Measurements from ENCODE around the gene PSME3.
"Not testable (repeated sequence)": the region's sequence is repeated elsewhere in the genome, so short reads cannot be mapped to it uniquely, and the experiment has no call there.

The PSME3 gene

DNA sequence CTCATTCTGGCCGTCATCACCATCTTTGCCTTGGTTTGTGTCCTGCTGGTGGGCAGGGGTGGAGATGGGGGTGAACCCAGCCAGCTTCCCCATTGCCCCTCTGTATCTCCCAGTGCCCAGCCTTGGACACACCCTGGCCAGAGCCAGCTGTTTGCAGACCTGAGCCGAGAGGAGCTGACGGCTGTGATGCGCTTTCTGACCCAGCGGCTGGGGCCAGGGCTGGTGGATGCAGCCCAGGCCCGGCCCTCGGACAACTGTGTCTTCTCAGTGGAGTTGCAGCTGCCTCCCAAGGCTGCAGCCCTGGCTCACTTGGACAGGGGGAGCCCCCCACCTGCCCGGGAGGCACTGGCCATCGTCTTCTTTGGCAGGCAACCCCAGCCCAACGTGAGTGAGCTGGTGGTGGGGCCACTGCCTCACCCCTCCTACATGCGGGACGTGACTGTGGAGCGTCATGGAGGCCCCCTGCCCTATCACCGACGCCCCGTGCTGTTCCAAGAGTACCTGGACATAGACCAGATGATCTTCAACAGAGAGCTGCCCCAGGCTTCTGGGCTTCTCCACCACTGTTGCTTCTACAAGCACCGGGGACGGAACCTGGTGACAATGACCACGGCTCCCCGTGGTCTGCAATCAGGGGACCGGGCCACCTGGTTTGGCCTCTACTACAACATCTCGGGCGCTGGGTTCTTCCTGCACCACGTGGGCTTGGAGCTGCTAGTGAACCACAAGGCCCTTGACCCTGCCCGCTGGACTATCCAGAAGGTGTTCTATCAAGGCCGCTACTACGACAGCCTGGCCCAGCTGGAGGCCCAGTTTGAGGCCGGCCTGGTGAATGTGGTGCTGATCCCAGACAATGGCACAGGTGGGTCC is 18.4 kb downstream of the PSME3 start:
- DNase-seq, result not testable (repeated sequence)

- DNase-seq, result no peak
Observed at GRCh38 chr17:42852351-42852750, 19.2 kb downstream of the PSME3 start.

- DNase-seq, result peak; percentile 51 to 54
Observed at GRCh38 chr17:42853004-42853403, 19.8 kb downstream of the PSME3 start.

GRCh38 chr17:42853597-42853967 is 20.4 kb downstream of the PSME3 start:
- no peak for DNase-seq

DNA sequence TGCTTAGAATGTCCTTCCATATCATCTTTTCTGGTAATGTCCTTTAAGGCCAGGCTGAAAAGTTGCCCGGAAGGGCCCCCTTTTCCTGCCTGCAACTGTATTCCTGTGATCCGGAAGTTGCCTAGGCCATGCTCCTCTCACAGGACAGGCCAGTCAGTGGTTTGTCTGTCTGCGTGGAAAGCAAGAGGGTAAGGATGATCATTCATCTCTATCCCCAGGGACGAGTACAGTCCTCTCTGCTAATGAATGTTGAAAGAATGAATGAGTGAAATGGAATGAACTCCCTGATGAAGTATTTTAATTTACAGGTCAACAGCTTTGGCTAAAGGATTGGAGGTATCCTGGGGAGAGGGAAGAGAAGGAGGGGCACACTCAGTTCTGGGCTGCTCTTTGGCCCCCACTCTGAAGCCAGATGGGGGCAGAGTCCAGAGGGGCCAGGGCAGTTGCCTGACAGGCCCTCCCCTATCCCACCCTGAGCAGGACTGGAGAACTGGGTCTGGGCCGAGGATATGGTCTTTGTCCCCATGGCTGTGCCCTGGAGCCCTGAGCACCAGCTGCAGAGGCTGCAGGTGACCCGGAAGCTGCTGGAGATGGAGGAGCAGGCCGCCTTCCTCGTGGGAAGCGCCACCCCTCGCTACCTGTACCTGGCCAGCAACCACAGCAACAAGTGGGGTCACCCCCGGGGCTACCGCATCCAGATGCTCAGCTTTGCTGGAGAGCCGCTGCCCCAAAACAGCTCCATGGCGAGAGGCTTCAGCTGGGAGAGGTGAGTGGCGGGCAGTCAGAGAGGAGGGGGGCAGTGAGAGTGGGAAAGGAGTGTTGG is 21.0 kb downstream of the PSME3 start:
- no peak for DNase-seq

DNA sequence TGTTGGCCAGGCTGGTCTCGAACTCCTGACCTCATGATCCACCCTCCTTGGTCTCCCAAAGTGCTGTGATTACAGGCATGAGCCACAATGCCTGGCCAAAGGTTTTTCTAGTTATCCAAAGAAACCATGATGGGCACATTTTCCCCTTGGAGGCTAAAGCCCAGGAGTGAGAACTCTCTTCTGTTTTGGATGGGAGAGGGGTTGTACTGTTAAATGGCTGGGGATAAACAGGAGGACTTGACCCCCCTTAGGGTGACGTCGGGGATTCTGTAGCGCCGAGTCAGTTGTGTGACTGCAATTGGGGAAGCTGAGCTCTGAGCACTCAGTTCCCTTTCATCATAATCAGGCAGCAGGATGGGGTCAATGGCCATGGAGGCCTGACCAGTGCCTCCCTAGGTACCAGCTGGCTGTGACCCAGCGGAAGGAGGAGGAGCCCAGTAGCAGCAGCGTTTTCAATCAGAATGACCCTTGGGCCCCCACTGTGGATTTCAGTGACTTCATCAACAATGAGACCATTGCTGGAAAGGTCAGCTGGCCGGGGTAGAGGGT is 21.9 kb downstream of the PSME3 start:
- DNase-seq, result peak; percentile 54 to 64

- not testable (repeated sequence) for DNase-seq
Observed at GRCh38 chr17:42856093-42856492, 22.9 kb downstream of the PSME3 start.

DNA sequence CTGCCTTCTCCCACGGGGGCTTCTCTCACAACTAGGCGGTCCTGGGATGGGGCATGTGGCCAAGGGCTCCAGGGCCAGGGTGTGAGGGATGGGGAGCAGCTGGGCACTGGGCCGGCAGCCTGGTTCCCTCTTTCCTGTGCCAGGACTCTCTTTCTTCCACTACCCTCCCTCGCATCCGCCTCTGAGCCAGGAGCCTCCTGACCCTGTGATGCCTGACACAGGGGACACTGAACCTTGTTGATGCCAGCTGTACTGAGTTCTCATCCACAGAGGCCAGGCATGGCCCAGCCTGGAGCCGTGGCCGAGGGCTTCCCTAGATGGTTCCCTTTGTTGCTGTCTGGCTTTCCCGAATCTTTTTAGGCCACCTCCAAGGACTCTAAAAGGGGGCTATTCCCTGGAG is 23.3 kb downstream of the PSME3 start:
- not testable (repeated sequence) for DNase-seq

DNA sequence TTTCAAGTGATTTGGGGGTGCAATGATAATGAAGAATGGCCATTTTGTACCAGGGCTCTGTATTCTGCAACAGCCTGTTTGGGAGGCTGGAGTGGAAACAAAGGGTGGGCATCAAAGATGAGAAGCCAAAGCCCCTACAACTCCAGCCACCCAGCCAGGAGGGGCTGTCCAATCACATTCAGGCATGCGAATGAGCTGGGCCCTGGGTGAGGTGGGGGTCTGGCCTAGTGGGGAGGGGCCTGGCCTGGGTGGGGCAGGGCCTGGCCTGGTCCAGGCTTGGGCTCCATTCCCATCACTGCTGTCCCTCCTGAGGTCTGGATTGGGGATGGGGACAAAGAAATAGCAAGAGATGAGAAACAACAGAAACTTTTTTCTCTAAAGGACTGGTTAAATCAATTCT is 24.2 kb downstream of the PSME3 start:
- no peak for DNase-seq

- DNase-seq, result no peak
Observed at GRCh38 chr17:42865638-42866094, 32.5 kb downstream of the PSME3 start.

DNA sequence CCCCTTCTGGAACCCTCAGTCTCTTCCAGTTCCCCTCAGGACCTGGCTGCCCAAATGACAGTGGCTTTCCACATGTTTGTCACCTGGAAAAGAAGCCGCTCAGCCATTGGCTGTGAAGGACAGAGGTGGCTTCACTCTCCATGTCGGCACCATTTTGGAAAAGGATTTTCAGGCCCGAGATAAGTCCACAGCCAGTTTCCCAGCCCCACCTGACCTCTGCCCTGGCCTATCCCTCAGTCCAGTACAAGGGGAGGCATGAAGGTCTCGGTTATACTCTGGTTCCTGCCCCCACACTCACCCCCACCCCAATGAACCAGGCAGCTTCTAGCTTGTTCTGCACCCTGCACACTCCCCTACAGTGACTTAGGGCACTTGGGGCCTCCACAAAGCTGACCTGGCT is 33.0 kb downstream of the PSME3 start:
- DNase-seq, result no peak

- DNase-seq, result no peak
Observed at GRCh38 chr17:42866631-42867575, 33.7 kb downstream of the PSME3 start.

GRCh38 chr17:42867694-42868261 is 34.6 kb downstream of the PSME3 start:
- DNase-seq, result not testable (repeated sequence)

GRCh38 chr17:42868338-42868737 is 35.1 kb downstream of the PSME3 start:
- DNase-seq, result no peak

- no peak for DNase-seq
Observed at GRCh38 chr17:42871647-42872046, 38.5 kb downstream of the PSME3 start.

GRCh38 chr17:42872251-42872965 is 39.2 kb downstream of the PSME3 start:
- DNase-seq, result no peak

DNA sequence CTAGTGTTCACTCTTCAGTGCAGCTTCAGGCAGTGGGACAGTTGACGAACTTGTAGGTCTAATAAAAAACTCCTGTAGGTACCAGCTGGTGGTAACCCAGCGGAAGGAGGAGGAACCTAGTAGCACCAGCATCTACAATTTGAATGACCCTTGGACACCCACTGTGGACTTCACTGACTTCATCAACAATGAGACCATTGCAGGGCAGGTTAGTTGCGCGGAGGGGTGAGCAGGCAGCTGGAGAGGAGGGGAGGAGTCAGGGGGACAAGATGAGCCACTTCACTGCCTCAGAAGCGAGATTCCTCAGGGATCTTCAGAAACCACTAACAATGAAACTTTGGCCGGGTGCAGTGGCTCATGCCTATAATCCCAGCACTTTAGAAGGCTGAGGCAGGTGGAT is 40.1 kb downstream of the PSME3 start:
- no peak for DNase-seq

DNA sequence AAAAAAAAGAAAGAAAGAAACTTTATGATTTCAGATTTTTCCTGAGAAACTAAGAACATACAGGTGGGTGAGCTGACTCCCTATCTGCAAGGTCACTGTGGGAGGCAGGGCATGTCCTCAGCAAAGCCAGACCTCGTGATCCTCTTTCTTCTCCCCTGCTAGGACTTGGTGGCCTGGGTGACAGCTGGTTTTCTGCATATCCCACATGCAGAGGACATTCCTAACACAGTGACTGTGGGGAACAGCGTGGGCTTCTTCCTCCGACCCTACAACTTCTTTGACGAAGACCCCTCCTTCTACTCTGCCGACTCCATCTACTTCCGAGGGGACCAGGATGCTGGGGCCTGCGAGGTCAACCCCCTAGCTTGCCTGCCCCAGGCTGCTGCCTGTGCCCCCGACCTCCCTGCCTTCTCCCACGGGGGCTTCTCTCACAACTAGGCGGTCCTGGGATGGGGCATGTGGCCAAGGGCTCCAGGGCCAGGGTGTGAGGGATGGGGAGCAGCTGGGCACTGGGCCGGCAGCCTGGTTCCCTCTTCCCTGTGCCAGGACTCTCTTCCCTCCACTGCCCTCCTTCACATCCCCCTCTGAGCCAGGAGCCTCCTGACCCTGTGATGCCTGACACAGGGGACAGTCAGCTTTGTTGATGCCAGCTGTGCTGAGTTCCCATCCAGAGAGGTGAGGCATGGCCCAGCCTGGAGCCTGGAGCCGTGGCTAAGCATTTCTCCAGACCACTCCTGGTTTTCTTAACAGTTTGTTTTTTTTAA is 40.9 kb downstream of the PSME3 start:
- DNase-seq, result not testable (repeated sequence)

- DNase-seq, result no peak
Observed at GRCh38 chr17:42877037-42877436, 43.8 kb downstream of the PSME3 start.

DNA sequence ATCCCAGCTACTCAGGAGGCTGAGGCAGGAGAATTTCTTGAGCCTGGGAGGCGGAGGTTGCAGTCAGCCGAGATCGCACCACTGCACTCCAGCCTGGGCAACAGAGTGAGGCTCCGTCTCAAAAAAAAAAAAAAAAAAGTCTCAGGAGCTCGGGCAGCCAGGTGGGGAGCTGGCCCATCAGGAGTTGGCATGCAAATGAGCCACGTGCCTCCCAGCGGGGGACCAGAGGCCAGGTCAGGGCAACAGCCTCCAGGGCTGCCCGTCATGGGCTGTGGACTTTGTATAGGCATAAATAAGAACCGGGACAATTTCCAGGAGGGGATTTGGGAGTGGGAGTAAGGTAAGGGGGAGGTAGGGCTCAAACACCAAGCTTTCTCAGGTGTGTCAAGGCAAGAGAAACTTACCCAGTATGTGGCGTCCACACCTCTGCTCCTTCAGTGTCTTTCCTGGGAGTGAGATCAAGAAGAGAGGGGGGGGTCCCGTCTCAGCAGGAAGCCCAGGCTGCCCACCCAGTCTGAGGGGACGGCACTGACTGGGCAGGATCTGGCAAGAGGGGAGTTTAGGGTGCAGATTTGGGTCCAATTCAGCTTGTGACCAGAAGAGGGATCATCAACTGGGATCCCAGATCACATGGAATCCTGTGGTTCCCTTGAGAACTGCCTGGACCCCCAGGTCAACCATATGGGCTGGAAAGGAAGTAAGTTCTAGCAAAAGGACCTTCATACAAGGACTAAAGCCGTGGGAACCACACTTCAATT is 45.1 kb downstream of the PSME3 start:
- DNase-seq, result no peak

Measured in inflammatory macrophage (primary cell).